Mesothelial cell of epicardium (in vitro differentiated cells): ENCODE data around the gene RAD51B. TPM values are rescaled to one million over a fixed set of nuclear protein-coding genes. Genes with fewer than 3 reads are reported as not detected.

Source experiments
- DNase-seq, 2 experiments: peaks; one replicate each; pipeline ENCODE4 v3.0.0; 2021; ENCODE audit warnings: low spot score in 2 of 2; ENCODE audit not compliant: unreplicated experiment in 2 of 2
- H3K27ac Mint-ChIP-seq: 2 replicates; pipeline ENCODE4 v1.8.0; 2021; ENCODE audit warnings: mixed read lengths
- H3K27me3 Mint-ChIP-seq: 2 replicates; pipeline ENCODE4 v1.8.0; 2021; ENCODE audit warnings: low read depth, mixed read lengths
- H3K36me3 Mint-ChIP-seq: 2 replicates; pipeline ENCODE4 v1.8.0; 2021; ENCODE audit warnings: mixed read lengths
- H3K4me1 Mint-ChIP-seq: 2 replicates; pipeline ENCODE4 v1.8.0; 2021; ENCODE audit warnings: mixed read lengths
- H3K4me3 Mint-ChIP-seq: 2 replicates; pipeline ENCODE4 v1.8.0; 2021; ENCODE audit warnings: mild to moderate bottlenecking, moderate library complexity, mixed read lengths
- H3K9me3 Mint-ChIP-seq: 2 replicates; pipeline ENCODE4 v1.8.0; 2021; ENCODE audit warnings: mixed read lengths
- CTCF ChIP-seq: fragments of 200-600 bp; sonication (generic); IDR thresholded peaks from one replicate; pipeline ENCODE4 v1.5.0; 2021; ENCODE audit warnings: antibody characterized with exemption; ENCODE audit not compliant: unreplicated experiment
- total RNA-seq: library from RNA; stranded (reverse); gene quantifications from 3 replicates; pipeline ENCODE4 v1.2.1, GENCODE V29; 2021

Gene RAD51B
- total RNA-seq, 1 donor from 2014 or later = 34.7 TPM

- Mint-ChIP-seq H3K27ac (no peak overlapping the region), H3K4me1 (peaks cover 54% of the 10 kb centered on the region), H3K9me3 (peaks cover 7% of the 10 kb centered on the region), H3K27me3 (no peaks in the 10 kb centered on the region), H3K36me3 (peaks cover 2% of the 10 kb centered on the region), H3K4me3 (no peak overlapping the region)
- no peak for DNase-seq
- no peak for TF ChIP-seq CTCF
These were observed 873.6 kb downstream of the RAD51B start for GRCh38 chr14:68692916-68693771.

GRCh38 chr14:68693926-68694325 lies 874.3 kb downstream of the RAD51B start:
- peaks cover 46% of the 10 kb centered on the region for H3K4me1 Mint-ChIP-seq
- H3K27ac Mint-ChIP-seq = no peak overlapping the region
- no peak for TF ChIP-seq CTCF
- H3K4me3 Mint-ChIP-seq = no peak overlapping the region
- no peaks in the 10 kb centered on the region for H3K27me3 Mint-ChIP-seq
- DNase-seq = no peak
- peaks cover 2% of the 10 kb centered on the region for H3K36me3 Mint-ChIP-seq
- H3K9me3 Mint-ChIP-seq = peaks cover 8% of the 10 kb centered on the region

- H3K9me3 Mint-ChIP-seq = peaks cover 9% of the 10 kb centered on the region
- H3K4me3 Mint-ChIP-seq = no peak overlapping the region
- no peaks in the 10 kb centered on the region for H3K27me3 Mint-ChIP-seq
- H3K27ac Mint-ChIP-seq = no peak overlapping the region
- peaks cover 38% of the 10 kb centered on the region for H3K4me1 Mint-ChIP-seq
- TF ChIP-seq CTCF = no peak
- no peak for DNase-seq
- H3K36me3 Mint-ChIP-seq = peaks cover 2% of the 10 kb centered on the region
These were observed 875.1 kb downstream of the RAD51B start for GRCh38 chr14:68694516-68695235.

GRCh38 chr14:68695326-68695768 lies 875.8 kb downstream of the RAD51B start:
- DNase-seq = no peak
- H3K27me3 Mint-ChIP-seq = no peaks in the 10 kb centered on the region
- no peak overlapping the region for H3K4me3 Mint-ChIP-seq
- H3K36me3 Mint-ChIP-seq = peaks cover 2% of the 10 kb centered on the region
- peaks cover 32% of the 10 kb centered on the region for H3K4me1 Mint-ChIP-seq
- H3K27ac Mint-ChIP-seq = no peak overlapping the region
- H3K9me3 Mint-ChIP-seq = peaks cover 14% of the 10 kb centered on the region
- no peak for TF ChIP-seq CTCF

GRCh38 chr14:68695856-68696255 lies 876.3 kb downstream of the RAD51B start:
- H3K27me3 Mint-ChIP-seq = no peaks in the 10 kb centered on the region
- peaks cover 16% of the 10 kb centered on the region for H3K9me3 Mint-ChIP-seq
- H3K4me3 Mint-ChIP-seq = no peak overlapping the region
- peaks cover 2% of the 10 kb centered on the region for H3K36me3 Mint-ChIP-seq
- peaks cover 28% of the 10 kb centered on the region for H3K4me1 Mint-ChIP-seq
- no peak overlapping the region for H3K27ac Mint-ChIP-seq
- no peak for DNase-seq
- no peak for TF ChIP-seq CTCF
